Activated T-helper 1 cell treated with anti-CD3 and anti-CD28 coated beads, Interleukin-12 subunit alpha, Interleukin-12 subunit beta, Interleukin-2, Interleukin-4 antibody, amounts not matched to agents 30 ng/mL and 10 ng/mL and 1 ng/mL, durations not matched to agents 14 hours and 24 hours and 36 hours (primary cell): ENCODE measurements around the gene LILRB4. TPM values are rescaled to one million over a fixed set of nuclear protein-coding genes. Genes with fewer than 3 reads are reported as not detected.
"Not testable (repeated sequence)": the region's sequence is repeated elsewhere in the genome, so short reads cannot be mapped to it uniquely, and the experiment has no call there.

ENCODE experiments used
- DNase-seq: peaks from one replicate; pipeline ENCODE4 v3.0.0; 2021; ENCODE audit warnings: low spot score
- H3K27ac Mint-ChIP-seq: one replicate; pipeline ENCODE4 v1.8.0; 2021; ENCODE audit warnings: mild to moderate bottlenecking, mixed read lengths
- H3K27me3 Mint-ChIP-seq: one replicate; pipeline ENCODE4 v1.8.0; 2022; ENCODE audit warnings: mild to moderate bottlenecking, moderate library complexity, mixed read lengths; ENCODE audit not compliant: insufficient read depth
- H3K36me3 Mint-ChIP-seq: one replicate; pipeline ENCODE4 v1.8.0; 2021; ENCODE audit warnings: low read depth, mixed read lengths
- H3K4me1 Mint-ChIP-seq: one replicate; pipeline ENCODE4 v1.8.0; 2021; ENCODE audit warnings: low read depth, mixed read lengths
- H3K4me3 Mint-ChIP-seq: one replicate; pipeline ENCODE4 v1.8.0; 2021; ENCODE audit warnings: mild to moderate bottlenecking, moderate library complexity, mixed read lengths
- H3K9me3 Mint-ChIP-seq: one replicate; pipeline ENCODE4 v1.8.0; 2021; ENCODE audit warnings: mixed read lengths
- intact Hi-C: fragments of 100-400 bp; cut with micrococcal nuclease; formaldehyde crosslinking; loops from one replicate; pipeline ENCODE4 v1.15.1; 2024
- total RNA-seq: library from RNA; stranded (reverse); gene quantifications from 2 replicates; pipeline ENCODE4 v1.2.3, GENCODE V29; 2022

The LILRB4 gene
- total RNA-seq, 1 donor from 2014 or later, result not detected

DNA sequence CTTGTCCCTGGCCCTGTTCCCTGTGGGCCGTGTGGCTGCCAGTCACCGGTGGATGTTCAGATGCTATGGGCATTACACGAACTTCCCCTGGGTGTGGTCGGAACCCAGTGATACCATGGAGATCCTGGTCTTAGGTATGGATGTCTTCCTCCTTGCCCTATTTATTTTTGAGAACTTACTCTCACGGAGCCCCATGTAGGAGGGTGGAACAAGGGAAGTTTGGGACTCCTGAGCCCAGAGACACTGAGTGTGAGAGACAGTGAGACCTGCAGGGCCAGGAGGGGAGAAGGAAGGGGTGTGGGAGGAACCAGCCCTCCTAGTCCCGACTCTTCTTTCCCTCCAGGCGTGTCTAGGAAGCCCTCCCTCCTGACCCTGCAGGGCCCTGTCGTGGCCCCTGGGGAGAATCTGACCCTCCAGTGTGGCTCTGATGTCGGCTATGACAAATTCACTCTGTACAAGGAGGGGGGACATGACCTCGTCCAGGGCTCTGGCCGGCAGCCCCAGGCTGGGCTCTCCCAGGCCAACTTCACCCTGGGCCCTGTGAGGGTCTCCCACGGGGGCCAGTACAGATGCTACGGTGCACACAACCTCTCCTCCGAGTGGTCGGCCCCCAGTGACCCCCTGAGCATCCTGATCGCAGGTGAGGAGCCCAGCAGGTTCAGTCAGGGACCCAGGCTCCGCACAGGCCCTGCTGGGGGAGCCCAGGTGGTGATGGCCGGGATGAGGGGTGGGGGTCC lies 46.6 kb downstream of the LILRB4 start:
- H3K4me1 Mint-ChIP-seq, result peaks cover 10% of the 10 kb centered on the region
- no peaks in the 10 kb centered on the region for H3K9me3 Mint-ChIP-seq
- no peak overlapping the region for H3K4me3 Mint-ChIP-seq
- H3K27ac Mint-ChIP-seq, result no peak overlapping the region
- DNase-seq, result no peak
- H3K36me3 Mint-ChIP-seq, result no peaks in the 10 kb centered on the region
- intact Hi-C loops, result loop anchor here (5.0 kb wide), 1 partner anchor 812 kb away; no protein-coding TSS in a partner anchor
- no peaks in the 10 kb centered on the region for H3K27me3 Mint-ChIP-seq

DNA sequence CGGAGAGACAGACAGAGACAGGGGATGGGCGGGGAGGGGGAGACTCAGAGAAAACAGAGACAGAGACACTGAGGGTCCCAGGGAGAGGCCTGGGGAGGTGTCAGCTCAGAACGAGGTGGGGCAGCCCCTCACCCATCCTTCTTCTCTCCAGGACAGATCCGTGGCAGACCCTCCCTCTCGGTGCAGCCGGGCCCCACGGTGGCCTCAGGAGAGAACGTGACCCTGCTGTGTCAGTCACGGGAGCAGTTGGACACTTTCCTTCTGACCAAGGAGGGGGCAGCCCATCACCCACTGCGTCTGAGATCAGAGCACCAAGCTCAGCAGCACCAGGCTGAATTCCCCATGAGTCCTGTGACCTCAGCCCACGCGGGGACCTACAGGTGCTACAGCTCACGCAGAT lies 47.2 kb downstream of the LILRB4 start:
- DNase-seq, H3K27ac Mint-ChIP-seq, H3K9me3 Mint-ChIP-seq, H3K4me3 Mint-ChIP-seq, H3K36me3 Mint-ChIP-seq, H3K27me3 Mint-ChIP-seq: not testable (repeated sequence)
- H3K4me1 Mint-ChIP-seq, result peaks cover 10% of the 10 kb centered on the region
- intact Hi-C loops, result loop anchor here (5.0 kb wide), 1 partner anchor 813 kb away; no protein-coding TSS in a partner anchor

Other genes with a start within 250 kb of the LILRB4 start
- 0.49 and 0.59 TPM in 2 replicates for gene TTYH1, start 247.5 kb upstream of the LILRB4 start, total RNA-seq
- gene LENG8, start 213.8 kb upstream of the LILRB4 start, total RNA-seq, result 192 and 193 TPM in 2 replicates
- 8.4 and 11.5 TPM in 2 replicates for gene LENG9, start 199.2 kb upstream of the LILRB4 start, total RNA-seq
- gene CDC42EP5, start 189.7 kb upstream of the LILRB4 start, total RNA-seq, result not detected in 2 replicates
- gene LAIR2, start 160.2 kb upstream of the LILRB4 start, total RNA-seq, result 45.7 and 49.1 TPM in 2 replicates
- not detected in 2 replicates for gene LILRA2, start 89.2 kb upstream of the LILRB4 start, total RNA-seq
- not detected in 2 replicates for gene LILRA1, start 69.4 kb upstream of the LILRB4 start, total RNA-seq
- gene LILRB1, start 32.5 kb upstream of the LILRB4 start, total RNA-seq, result not detected in 2 replicates
- not detected in 2 replicates for gene KIR3DL3, start 61.5 kb downstream of the LILRB4 start, total RNA-seq
- not detected in 2 replicates for gene KIR2DL3, start 75.5 kb downstream of the LILRB4 start, total RNA-seq
- gene KIR2DL1, start 106.8 kb downstream of the LILRB4 start, total RNA-seq, result not detected in 2 replicates
- gene KIR2DL4, start 140.6 kb downstream of the LILRB4 start, total RNA-seq, result 0.13 and 0.27 TPM in 2 replicates
- not detected in 2 replicates for gene KIR3DL1, start 153.5 kb downstream of the LILRB4 start, total RNA-seq
- gene KIR2DS4, start 169.7 kb downstream of the LILRB4 start, total RNA-seq, result 0.17 TPM in 1 of 2 replicates, not detected in the other
- gene KIR3DL2, start 187.5 kb downstream of the LILRB4 start, total RNA-seq, result 0.65 and 1.1 TPM in 2 replicates
- gene FCAR, start 211.2 kb downstream of the LILRB4 start, total RNA-seq, result not detected in 2 replicates
- gene NCR1, start 243.2 kb downstream of the LILRB4 start, total RNA-seq, result not detected in 2 replicates